K562 (cell line): Measurements from ENCODE around the gene LRRC59.

Experiments used
- E2F3 ChIP-seq: fragments of 250-450 bp; sonication (Bioruptor Pico); IDR thresholded peaks from 2 replicates; pipeline ENCODE4 v1.4.0; 2020; ENCODE audit warnings: mild to moderate bottlenecking
- ZFPM2 ChIP-seq: fragments of 250-450 bp; sonication (Bioruptor Pico); IDR thresholded peaks from 2 replicates; pipeline ENCODE4 v1.5.1; 2022; ENCODE audit warnings: mild to moderate bottlenecking

DNA sequence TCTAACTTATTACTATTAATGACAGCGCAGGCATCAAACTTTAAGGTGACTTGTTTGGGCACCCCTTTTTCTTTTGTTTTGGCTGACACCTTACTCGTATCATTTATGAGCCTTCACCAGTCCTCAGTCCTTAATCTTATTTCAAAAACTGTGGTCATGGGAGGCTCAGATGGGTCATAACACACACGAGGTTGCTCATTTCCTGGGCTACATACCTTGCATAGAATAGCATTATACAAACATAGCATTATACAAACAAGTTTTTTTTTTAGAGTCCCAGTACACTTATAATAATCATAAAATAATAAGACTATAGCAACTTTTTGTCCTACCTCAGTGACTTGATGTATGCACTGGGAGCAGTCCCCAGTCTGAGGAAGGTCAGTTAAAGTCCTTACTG lies 17.5 kb upstream of the LRRC59 start:
- TF ChIP-seq E2F3 (CRISPR knock-in tag) (no peak), ZFPM2 (CRISPR knock-in tag) (no peak)
